HCT116 (cell line): Measurements from ENCODE around the gene ARNT2. TPM values are rescaled to one million over a fixed set of nuclear protein-coding genes. Genes with fewer than 3 reads are reported as not detected.

Experiments used
- ATAC-seq: fragments of 200-7000 bp; cut with Tn5 transposase; 2 replicates; pipeline ENCODE4 v1.9.1; 2020; ENCODE audit warnings: mild to moderate bottlenecking, moderate library complexity
- BruUV-seq: library from RNA; stranded (reverse); fragments of 400-500 nt; replicated peaks from 2 replicates; lab custom pipeline; 2021; lab: Mats Ljungman, UMichigan
- CTCF ChIA-PET: fragments of 300-600 bp; sonication (Branson Sonifier 250); formaldehyde crosslinking; loops from one replicate; lab custom pipeline; 2021; ENCODE audit warnings: antibody characterized with exemption; lab: Charles Lee
- POLR2A ChIA-PET: fragments of 300-600, 350-600 bp; sonication (Branson Sonifier 250); formaldehyde crosslinking; loops from one replicate; lab custom pipeline; 2021; ENCODE audit warnings: antibody characterized with exemption; lab: Charles Lee
- RAD21 ChIA-PET, 2 experiments: fragments of 300-600 bp; sonication (Branson Sonifier 250); formaldehyde crosslinking; loops; one replicate each; lab custom pipeline; 2023; ENCODE audit warnings: low total read pairs in 2 of 2; ENCODE audit not compliant: uncharacterized antibody in 2 of 2, unreplicated experiment in 2 of 2, low non-redundant PET in 1 of 2; lab: Charles Lee
- DNase-seq: peaks from one replicate; pipeline ENCODE4 v3.0.0-alpha.2; 2010; ENCODE audit warnings: low read depth, low spot score
- H2AFZ ChIP-seq: fragments of 200-600 bp; shearing (Covaris generic), sonication (generic); 2 replicates; pipeline ENCODE4 v1.6.1; 2017; ENCODE audit warnings: low read depth, mixed run types, mixed read lengths, antibody characterized with exemption, low read length; ENCODE audit not compliant: poor library complexity, severe bottlenecking
- H3K27ac ChIP-seq: 2 replicates; pipeline ENCODE4 v1.5.1; 2012; ENCODE audit warnings: low read depth, low read length
- H3K27me3 ChIP-seq: fragments of 200-600 bp; sonication (generic); 2 replicates; pipeline ENCODE4 v1.6.1; 2016; ENCODE audit warnings: mixed run types, low read length, mixed read lengths; ENCODE audit not compliant: insufficient read depth
- H3K36me3 ChIP-seq, 2 experiments: fragments of 200-500 bp in 1 of 2; fragments of 200-600 bp in 1 of 2; sonication (Bioruptor generic) in 1 of 2; sonication (generic) in 1 of 2; 2 replicates each; pipeline versions ENCODE4 v1.5.1 to v1.6.1; 2014 to 2016; ENCODE audit warnings: low read length in 2 of 2, inconsistent platforms in 1 of 2, mixed read lengths in 1 of 2, mixed run types in 1 of 2; ENCODE audit not compliant: insufficient read depth in 2 of 2, control insufficient read depth in 1 of 2
- H3K4me1 ChIP-seq, 2 experiments: fragments of 200-600 bp in 1 of 2; sonication (generic) in 1 of 2; 2 replicates each; pipeline versions ENCODE4 v1.5.1 to v1.6.1; 2012 to 2017; ENCODE audit warnings: low read length in 2 of 2, inconsistent platforms in 1 of 2, mild to moderate bottlenecking in 1 of 2, mixed read lengths in 1 of 2, mixed run types in 1 of 2, moderate library complexity in 1 of 2; ENCODE audit not compliant: insufficient read depth in 2 of 2, control insufficient read depth in 1 of 2
- H3K4me2 ChIP-seq: fragments of 200-600 bp; sonication (generic); 2 replicates; pipeline ENCODE4 v1.6.1; 2017; ENCODE audit warnings: mixed run types, low read length, mixed read lengths
- H3K4me3 ChIP-seq, 2 experiments: fragments of 200-600 bp in 1 of 2; sonication (generic) in 1 of 2; replicated peaks in 1 of 2; 2 replicates each; pipeline ENCODE4 v1.5.1; 2011 to 2016; ENCODE audit warnings: low read length in 2 of 2, control low read depth in 1 of 2, low read depth in 1 of 2, mild to moderate bottlenecking in 1 of 2, mixed read lengths in 1 of 2, mixed run types in 1 of 2
- H3K79me2 ChIP-seq: fragments of 200-600 bp; sonication (generic); 2 replicates; pipeline ENCODE4 v1.6.1; 2017; ENCODE audit warnings: mild to moderate bottlenecking, mixed run types, low read length, moderate library complexity, mixed read lengths; ENCODE audit not compliant: insufficient read depth
- H3K9ac ChIP-seq: fragments of 200-600 bp; sonication (generic); 2 replicates; pipeline ENCODE4 v1.6.1; 2016; ENCODE audit warnings: low read length, mixed read lengths
- H3K9me2 ChIP-seq: fragments of 200-600 bp; sonication (generic), shearing (Covaris generic); 2 replicates; pipeline ENCODE4 v1.6.1; 2017; ENCODE audit warnings: mixed run types, mild to moderate bottlenecking, moderate library complexity; ENCODE audit not compliant: insufficient read depth
- H3K9me3 ChIP-seq, 2 experiments: fragments of 200-500 bp in 1 of 2; fragments of 200-600 bp in 1 of 2; sonication (Bioruptor generic) in 1 of 2; sonication (generic) in 1 of 2; 2 replicates each; pipeline ENCODE4 v1.6.1; 2014 to 2017; ENCODE audit warnings: low read length in 2 of 2, mixed read lengths in 2 of 2, inconsistent platforms in 1 of 2, low read depth in 1 of 2, mild to moderate bottlenecking in 1 of 2, mixed run types in 1 of 2, moderate library complexity in 1 of 2; ENCODE audit not compliant: control insufficient read depth in 1 of 2, insufficient read depth in 1 of 2
- H4K20me1 ChIP-seq: fragments of 200-600 bp; sonication (generic), shearing (Covaris generic); 2 replicates; pipeline ENCODE4 v1.6.1; 2017; ENCODE audit warnings: mixed run types, mild to moderate bottlenecking, moderate library complexity; ENCODE audit not compliant: insufficient read depth
- CBX3 ChIP-seq: IDR thresholded peaks from 2 replicates; pipeline ENCODE4 v1.6.1; 2012; ENCODE audit warnings: low read depth
- EGR1 ChIP-seq: IDR thresholded peaks from 2 replicates; pipeline ENCODE4 v1.6.1; 2012; ENCODE audit warnings: low read depth
- ELF1 ChIP-seq: IDR thresholded peaks from 2 replicates; pipeline ENCODE4 v1.6.1; 2012; ENCODE audit warnings: low read depth, borderline replicate concordance
- EZH2phosphoT487 ChIP-seq: fragments of 200-600 bp; IDR thresholded peaks from 2 replicates; pipeline ENCODE4 v1.6.1; 2018; ENCODE audit warnings: antibody characterized with exemption, borderline replicate concordance
- FOSL1 ChIP-seq: IDR thresholded peaks from 2 replicates; pipeline ENCODE4 v1.6.1; 2012; ENCODE audit warnings: low read depth
- JUND ChIP-seq: IDR thresholded peaks from 2 replicates; pipeline ENCODE4 v1.6.1; 2012
- POLR2A ChIP-seq: IDR thresholded peaks from 2 replicates; pipeline ENCODE4 v1.7.0; 2011; ENCODE audit warnings: borderline replicate concordance; ENCODE audit not compliant: insufficient read depth, insufficient read length; ENCODE audit errors: extremely low read depth
- POLR2AphosphoS5 ChIP-seq: IDR thresholded peaks from 2 replicates; pipeline ENCODE4 v1.6.1; 2011; ENCODE audit warnings: mild to moderate bottlenecking, low read depth, low read length, moderate library complexity
- RAD21 ChIP-seq: IDR thresholded peaks from 2 replicates; pipeline ENCODE4 v1.6.1; 2012; ENCODE audit warnings: low read depth, mild to moderate bottlenecking
- SP1 ChIP-seq: IDR thresholded peaks from 2 replicates; pipeline ENCODE4 v1.6.1; 2012; ENCODE audit warnings: low read depth
- SRF ChIP-seq: IDR thresholded peaks from 2 replicates; pipeline ENCODE4 v1.6.1; 2012; ENCODE audit warnings: low read depth
- TCF7L2 ChIP-seq: IDR thresholded peaks from 2 replicates; pipeline ENCODE4 v1.7.0; 2011; ENCODE audit warnings: borderline replicate concordance, inconsistent platforms; ENCODE audit not compliant: insufficient read depth, insufficient read length; ENCODE audit errors: extremely low read depth
- YY1 ChIP-seq: IDR thresholded peaks from 2 replicates; pipeline ENCODE4 v1.6.1; 2011; ENCODE audit warnings: low read length, low read depth, moderate library complexity, mild to moderate bottlenecking; ENCODE audit not compliant: insufficient replicate concordance; ENCODE audit errors: extremely low read depth
- ZNF274 ChIP-seq: fragments of 200-500 bp; sonication (Bioruptor generic); IDR thresholded peaks from 2 replicates; pipeline ENCODE4 v1.6.1; 2014; ENCODE audit warnings: mild to moderate bottlenecking, low read depth, low read length, inconsistent platforms
- intact Hi-C: fragments of 100-400 bp; cut with micrococcal nuclease; formaldehyde crosslinking; loops from 2 replicates; pipeline ENCODE4 v1.10.0; 2022
- total RNA-seq: library from RNA; stranded (reverse); gene quantifications from one replicate; pipeline ENCODE4 v1.2.1, GENCODE V29; 2021; ENCODE audit not compliant: unreplicated experiment
- TF ChIP-seq, protein P1 (sequence below): IDR thresholded peaks from 2 replicates; pipeline ENCODE4 v1.6.1; 2011; ENCODE audit warnings: mild to moderate bottlenecking, low read length, moderate library complexity; ENCODE audit not compliant: insufficient replicate concordance; ENCODE audit errors: extremely low read depth
- TF ChIP-seq, protein P2 (sequence below): IDR thresholded peaks from 2 replicates; pipeline ENCODE4 v1.6.1; 2012
- TF ChIP-seq, protein P3 (sequence below): IDR thresholded peaks from 2 replicates; pipeline ENCODE4 v1.6.1; 2012
- TF ChIP-seq, protein P4 (sequence below): IDR thresholded peaks from 2 replicates; pipeline ENCODE4 v1.6.1; 2012; ENCODE audit warnings: low read depth

Gene ARNT2
- total RNA-seq, 1 experiment from 2014 or later = 3.0 TPM

DNA sequence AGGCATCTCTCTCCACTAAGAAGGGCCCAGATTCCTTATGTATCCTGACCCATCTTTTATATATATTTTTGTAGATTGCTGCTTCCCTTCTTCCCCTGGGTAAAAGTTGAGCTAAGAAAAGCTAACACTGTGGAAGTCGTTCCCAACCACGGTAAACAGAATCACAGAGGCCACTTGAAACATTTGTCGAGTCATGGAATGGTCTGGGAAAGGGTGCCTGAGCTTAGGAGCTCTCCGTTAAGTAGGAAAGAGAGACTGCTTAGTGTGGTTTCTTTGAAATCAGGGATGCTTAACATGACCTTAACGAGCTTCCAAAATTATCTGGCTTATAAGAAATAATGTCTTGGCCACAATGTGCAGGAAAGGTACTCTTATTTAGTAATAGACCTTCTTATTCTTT is 45.6 kb downstream of the ARNT2 start:
- no peaks in the 10 kb centered on the region for H3K79me2 ChIP-seq
- no peak overlapping the region for H3K4me3 ChIP-seq
- ATAC-seq (no peak), DNase-seq (no peak)
- H3K9me3 ChIP-seq = no peaks in the 10 kb centered on the region
- no peaks in the 10 kb centered on the region for H3K9me2 ChIP-seq
- no peak overlapping the region for H2AFZ ChIP-seq
- intact Hi-C loops = loop anchor here (1.0 kb wide), 1 partner anchor 13 kb away; no protein-coding TSS in a partner anchor
- no peaks in the 10 kb centered on the region for H3K27me3 ChIP-seq
- ChIA-PET RAD21 (no interaction called here), POLR2A (no interaction called here), CTCF (interaction anchor here (1.3 kb wide), 1 partner anchor 10 kb away, joined by 3 read pairs; no protein-coding TSS in a partner anchor)
- H3K9ac ChIP-seq = no peak overlapping the region
- no peaks in the 10 kb centered on the region for H3K4me1 ChIP-seq
- BruUV-seq = no TSS peak
- TF ChIP-seq RAD21 (no peak), SP1 (no peak), CBX3 (no peak), ZNF274 (no peak), ELF1 (no peak), TCF7L2 (no peak), FOSL1 (no peak), POLR2AphosphoS5 (no peak), JUND (no peak), YY1 (no peak), EGR1 (no peak), SRF (no peak), EZH2phosphoT487 (no peak), POLR2A (no peak)
- TF ChIP-seq, protein P1, sequence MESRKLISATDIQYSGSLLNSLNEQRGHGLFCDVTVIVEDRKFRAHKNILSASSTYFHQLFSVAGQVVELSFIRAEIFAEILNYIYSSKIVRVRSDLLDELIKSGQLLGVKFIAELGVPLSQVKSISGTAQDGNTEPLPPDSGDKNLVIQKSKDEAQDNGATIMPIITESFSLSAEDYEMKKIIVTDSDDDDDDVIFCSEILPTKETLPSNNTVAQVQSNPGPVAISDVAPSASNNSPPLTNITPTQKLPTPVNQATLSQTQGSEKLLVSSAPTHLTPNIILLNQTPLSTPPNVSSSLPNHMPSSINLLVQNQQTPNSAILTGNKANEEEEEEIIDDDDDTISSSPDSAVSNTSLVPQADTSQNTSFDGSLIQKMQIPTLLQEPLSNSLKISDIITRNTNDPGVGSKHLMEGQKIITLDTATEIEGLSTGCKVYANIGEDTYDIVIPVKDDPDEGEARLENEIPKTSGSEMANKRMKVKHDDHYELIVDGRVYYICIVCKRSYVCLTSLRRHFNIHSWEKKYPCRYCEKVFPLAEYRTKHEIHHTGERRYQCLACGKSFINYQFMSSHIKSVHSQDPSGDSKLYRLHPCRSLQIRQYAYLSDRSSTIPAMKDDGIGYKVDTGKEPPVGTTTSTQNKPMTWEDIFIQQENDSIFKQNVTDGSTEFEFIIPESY = no peak
- TF ChIP-seq, protein P2, sequence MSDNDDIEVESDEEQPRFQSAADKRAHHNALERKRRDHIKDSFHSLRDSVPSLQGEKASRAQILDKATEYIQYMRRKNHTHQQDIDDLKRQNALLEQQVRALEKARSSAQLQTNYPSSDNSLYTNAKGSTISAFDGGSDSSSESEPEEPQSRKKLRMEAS = no peak
- TF ChIP-seq, protein P3, sequence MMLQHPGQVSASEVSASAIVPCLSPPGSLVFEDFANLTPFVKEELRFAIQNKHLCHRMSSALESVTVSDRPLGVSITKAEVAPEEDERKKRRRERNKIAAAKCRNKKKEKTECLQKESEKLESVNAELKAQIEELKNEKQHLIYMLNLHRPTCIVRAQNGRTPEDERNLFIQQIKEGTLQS = no peak
- TF ChIP-seq, protein P4, sequence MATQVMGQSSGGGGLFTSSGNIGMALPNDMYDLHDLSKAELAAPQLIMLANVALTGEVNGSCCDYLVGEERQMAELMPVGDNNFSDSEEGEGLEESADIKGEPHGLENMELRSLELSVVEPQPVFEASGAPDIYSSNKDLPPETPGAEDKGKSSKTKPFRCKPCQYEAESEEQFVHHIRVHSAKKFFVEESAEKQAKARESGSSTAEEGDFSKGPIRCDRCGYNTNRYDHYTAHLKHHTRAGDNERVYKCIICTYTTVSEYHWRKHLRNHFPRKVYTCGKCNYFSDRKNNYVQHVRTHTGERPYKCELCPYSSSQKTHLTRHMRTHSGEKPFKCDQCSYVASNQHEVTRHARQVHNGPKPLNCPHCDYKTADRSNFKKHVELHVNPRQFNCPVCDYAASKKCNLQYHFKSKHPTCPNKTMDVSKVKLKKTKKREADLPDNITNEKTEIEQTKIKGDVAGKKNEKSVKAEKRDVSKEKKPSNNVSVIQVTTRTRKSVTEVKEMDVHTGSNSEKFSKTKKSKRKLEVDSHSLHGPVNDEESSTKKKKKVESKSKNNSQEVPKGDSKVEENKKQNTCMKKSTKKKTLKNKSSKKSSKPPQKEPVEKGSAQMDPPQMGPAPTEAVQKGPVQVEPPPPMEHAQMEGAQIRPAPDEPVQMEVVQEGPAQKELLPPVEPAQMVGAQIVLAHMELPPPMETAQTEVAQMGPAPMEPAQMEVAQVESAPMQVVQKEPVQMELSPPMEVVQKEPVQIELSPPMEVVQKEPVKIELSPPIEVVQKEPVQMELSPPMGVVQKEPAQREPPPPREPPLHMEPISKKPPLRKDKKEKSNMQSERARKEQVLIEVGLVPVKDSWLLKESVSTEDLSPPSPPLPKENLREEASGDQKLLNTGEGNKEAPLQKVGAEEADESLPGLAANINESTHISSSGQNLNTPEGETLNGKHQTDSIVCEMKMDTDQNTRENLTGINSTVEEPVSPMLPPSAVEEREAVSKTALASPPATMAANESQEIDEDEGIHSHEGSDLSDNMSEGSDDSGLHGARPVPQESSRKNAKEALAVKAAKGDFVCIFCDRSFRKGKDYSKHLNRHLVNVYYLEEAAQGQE = no peak
- H4K20me1 ChIP-seq = no peaks in the 10 kb centered on the region
- H3K36me3 ChIP-seq = no peaks in the 10 kb centered on the region
- no peak overlapping the region for H3K4me2 ChIP-seq
- no peak overlapping the region for H3K27ac ChIP-seq
